AG04450 (cell line): Measurements from ENCODE around the gene BCL11B. TPM values are rescaled to one million over a fixed set of nuclear protein-coding genes. Genes with fewer than 3 reads are reported as not detected.

Experiments
- CTCF ChIA-PET: fragments of 300-600, 350-600 bp; formaldehyde crosslinking; extraction: SDS; loops from one replicate; lab custom pipeline; 2022; ENCODE audit warnings: antibody characterized with exemption, inconsistent platforms; lab: Charles Lee
- POLR2A ChIA-PET: fragments of 350-600 bp; formaldehyde crosslinking; extraction: SDS; loops from one replicate; lab custom pipeline; 2021; ENCODE audit warnings: antibody characterized with exemption, inconsistent platforms; lab: Yijun Ruan, JAX
- DNase-seq: peaks from one replicate; pipeline ENCODE4 v3.0.0-alpha.2; 2011; ENCODE audit warnings: low read depth, low spot score
- H3K27ac ChIP-seq: one replicate; pipeline ENCODE4 v1.5.1; 2012; ENCODE audit warnings: low read depth, low read length, control low read depth
- H3K27me3 ChIP-seq: one replicate; pipeline ENCODE4 v1.6.0; 2012; ENCODE audit warnings: low read length; ENCODE audit not compliant: control insufficient read depth, insufficient read depth
- H3K4me3 ChIP-seq: 2 replicates; pipeline ENCODE4 v1.5.1; 2011; ENCODE audit warnings: mild to moderate bottlenecking, low read depth, low read length, control low read depth
- H3K9me3 ChIP-seq: 2 replicates; pipeline ENCODE4 v1.5.1; 2012; ENCODE audit warnings: low read length; ENCODE audit not compliant: control insufficient read depth, insufficient read depth
- CTCF ChIP-seq: IDR thresholded peaks from 2 replicates; pipeline ENCODE4 v1.5.1; 2011; ENCODE audit warnings: low read depth, low read length, control low read depth, inconsistent platforms
- polyA plus RNA-seq: library from polyadenylated mRNA; depleted of rRNA; stranded (reverse); fragments of >200 nt; gene quantifications from 2 replicates; pipeline ENCODE4 v1.2.3, GENCODE V29; 2011

BCL11B gene
- polyA plus RNA-seq, 1 experiment, result not detected

GRCh38 chr14:99136047-99136400 lies 136.0 kb downstream of the BCL11B start:
- Histone ChIP-seq H3K9me3 (peaks cover 35% of the 10 kb centered on the region), H3K27me3 (no peaks in the 10 kb centered on the region), H3K4me3 (no peak overlapping the region), H3K27ac (no peak overlapping the region)
- DNase-seq, result no peak
- no peak for TF ChIP-seq CTCF
- CTCF ChIA-PET, result no interaction called here
- POLR2A ChIA-PET, result no interaction called here

GRCh38 chr14:99134516-99135046 lies 137.4 kb downstream of the BCL11B start:
- CTCF ChIA-PET, result no interaction called here
- peaks cover 27% of the 10 kb centered on the region for H3K9me3 ChIP-seq
- POLR2A ChIA-PET, result no interaction called here
- no peak overlapping the region for H3K27ac ChIP-seq
- H3K27me3 ChIP-seq, result no peaks in the 10 kb centered on the region
- DNase-seq, result no peak
- TF ChIP-seq CTCF, result no peak
- no peak overlapping the region for H3K4me3 ChIP-seq

GRCh38 chr14:99133636-99134515 lies 138.1 kb downstream of the BCL11B start:
- no peak for TF ChIP-seq CTCF
- H3K27me3 ChIP-seq, result no peaks in the 10 kb centered on the region
- ChIA-PET POLR2A (no interaction called here), CTCF (no interaction called here)
- no peak overlapping the region for H3K4me3 ChIP-seq
- H3K27ac ChIP-seq, result no peak overlapping the region
- peaks cover 20% of the 10 kb centered on the region for H3K9me3 ChIP-seq
- DNase-seq, result no peak

- no peak for DNase-seq
- no peak for TF ChIP-seq CTCF
- H3K27me3 ChIP-seq, result no peaks in the 10 kb centered on the region
- ChIA-PET POLR2A (no interaction called here), CTCF (no interaction called here)
- no peak overlapping the region for H3K27ac ChIP-seq
- H3K9me3 ChIP-seq, result peaks cover 16% of the 10 kb centered on the region
- no peak overlapping the region for H3K4me3 ChIP-seq
These were observed 139.0 kb downstream of the BCL11B start for GRCh38 chr14:99132821-99133635.
